ENCODE measurements around the gene ADK. TPM values are rescaled to one million over a fixed set of nuclear protein-coding genes. Genes with fewer than 3 reads are reported as not detected.

ADK gene
- total RNA-seq, 2 donors from 2014 or later, result 21.2 to 21.5 TPM

DNA sequence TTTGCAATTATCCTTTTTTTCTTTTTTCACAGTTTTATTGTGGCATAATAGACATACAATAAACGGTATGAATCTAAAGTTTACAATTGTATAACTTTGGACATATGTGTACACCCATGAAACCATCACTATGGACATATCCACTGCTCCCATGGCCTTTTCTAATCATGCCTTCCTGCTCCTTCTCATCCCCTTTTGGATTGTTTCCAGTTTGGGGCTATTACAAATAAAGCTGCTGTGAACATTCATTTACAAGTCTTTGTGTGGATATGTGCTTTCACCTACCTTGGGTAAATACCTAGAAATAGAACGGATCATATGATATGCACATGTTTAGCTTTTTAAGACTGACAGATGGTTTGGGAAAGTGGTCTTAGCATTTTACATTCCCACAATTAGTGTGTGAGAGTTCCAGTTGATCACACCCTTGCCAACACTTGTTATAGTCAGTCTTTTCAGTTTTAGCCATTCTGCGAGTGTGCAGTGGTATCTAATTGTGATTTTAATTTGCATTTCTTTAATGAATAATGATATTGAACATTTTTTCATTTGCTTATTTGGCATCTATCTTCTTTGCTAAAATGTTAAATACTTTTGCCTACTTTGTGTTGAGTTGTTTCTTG is 554.4 kb downstream of the ADK start:
- DNase-seq (ENCODE audit: low spot score), result no peak
- intact Hi-C loops (cut with DNase I), result no loop called here

- no peak for DNase-seq (ENCODE audit: low spot score)
- intact Hi-C loops (cut with DNase I), result no loop called here
These were observed 555.9 kb downstream of the ADK start for GRCh38 chr10:74706966-74707365.

- no peak for DNase-seq (ENCODE audit: low spot score)
- intact Hi-C loops (cut with DNase I), result no loop called here
These were observed 557.2 kb downstream of the ADK start for GRCh38 chr10:74708246-74708645.

DNA sequence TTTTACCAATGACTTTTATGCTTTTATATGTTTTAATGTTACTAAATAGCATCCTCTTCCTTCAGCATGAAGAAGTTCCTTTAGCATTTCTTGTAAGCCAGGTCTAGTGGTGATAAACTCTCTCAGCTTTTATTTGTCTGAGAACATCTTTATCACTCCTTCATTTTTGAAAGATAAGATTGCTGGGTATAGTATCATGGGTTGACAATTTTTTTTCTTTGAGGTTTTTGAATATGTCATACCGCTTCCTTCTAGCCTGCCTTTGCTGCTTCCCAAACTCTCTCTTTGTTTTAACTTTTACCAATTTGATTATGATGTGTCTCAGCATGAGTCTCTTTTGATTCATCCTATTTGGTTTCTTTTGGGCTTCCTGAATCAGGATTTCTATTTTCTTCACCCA is 567.2 kb downstream of the ADK start:
- intact Hi-C loops (cut with DNase I), result no loop called here
- DNase-seq (ENCODE audit: low spot score), result no peak

DNA sequence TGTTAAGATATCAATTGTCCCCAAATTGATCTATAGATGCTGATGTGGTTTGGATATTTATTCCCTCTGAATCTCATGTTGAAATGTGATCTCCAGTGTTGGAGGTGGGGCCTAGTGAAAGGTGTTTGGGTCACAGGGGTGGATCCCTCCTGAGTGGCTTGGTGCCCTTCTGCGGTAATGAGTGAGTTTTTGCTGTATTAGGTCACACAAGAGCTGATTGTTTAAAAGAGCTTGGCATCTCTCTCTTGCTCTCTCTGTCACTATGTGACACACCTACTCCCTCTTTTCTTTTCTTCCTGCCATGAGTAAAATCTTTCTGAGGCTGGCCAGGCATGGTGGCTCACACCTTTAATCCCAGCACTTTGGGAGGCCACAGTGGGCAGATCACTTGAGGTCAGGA is 577.2 kb downstream of the ADK start:
- intact Hi-C loops (cut with DNase I), result loop anchor here in 1 of 2 donors (10.0 kb wide), 1 partner anchor 1387 kb away; no protein-coding TSS in a partner anchor
- DNase-seq (ENCODE audit: low spot score), result no peak

GRCh38 chr10:74730246-74730645 is 579.2 kb downstream of the ADK start:
- no peak for DNase-seq (ENCODE audit: low spot score)
- intact Hi-C loops (cut with DNase I), result no loop called here

- intact Hi-C loops (cut with DNase I), result no loop called here
These were observed 582.6 kb downstream of the ADK start for GRCh38 chr10:74733612-74734011.

DNA sequence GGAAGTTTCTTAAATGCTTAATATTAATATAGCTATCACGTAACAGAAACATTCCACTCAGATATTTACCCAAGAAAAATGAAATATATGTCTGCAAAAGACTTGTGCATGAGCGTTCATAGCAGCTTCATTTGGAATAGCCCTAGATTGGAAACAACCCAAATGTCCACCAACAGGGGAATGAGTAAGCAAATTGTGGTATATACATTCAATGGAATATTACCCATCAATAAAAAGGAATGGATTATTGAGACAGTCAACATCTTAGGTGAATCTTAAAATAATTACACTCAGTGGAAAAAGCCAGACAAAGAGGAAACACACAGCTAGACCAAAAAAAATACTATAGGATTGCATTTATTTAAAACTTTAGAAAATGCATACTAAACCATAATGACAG is 585.0 kb downstream of the ADK start:
- intact Hi-C loops (cut with DNase I), result no loop called here
- DNase-seq (ENCODE audit: low spot score), result no peak

More at GRCh38 chr10:74733612-74734011, 582.6 kb downstream of the ADK start:
- no peak for DNase-seq (ENCODE audit: low spot score)

- no peak for DNase-seq (ENCODE audit: low spot score)
- intact Hi-C loops (cut with DNase I), result no loop called here
These were observed 587.0 kb downstream of the ADK start for GRCh38 chr10:74738052-74738451.

GRCh38 chr10:74738542-74738941 is 587.5 kb downstream of the ADK start:
- intact Hi-C loops (cut with DNase I), result no loop called here

GRCh38 chr10:74738985-74739567 is 588.1 kb downstream of the ADK start:
- intact Hi-C loops (cut with DNase I), result no loop called here

More at GRCh38 chr10:74738542-74738941, 587.5 kb downstream of the ADK start:
- DNase-seq (ENCODE audit: low spot score), result no peak

DNA sequence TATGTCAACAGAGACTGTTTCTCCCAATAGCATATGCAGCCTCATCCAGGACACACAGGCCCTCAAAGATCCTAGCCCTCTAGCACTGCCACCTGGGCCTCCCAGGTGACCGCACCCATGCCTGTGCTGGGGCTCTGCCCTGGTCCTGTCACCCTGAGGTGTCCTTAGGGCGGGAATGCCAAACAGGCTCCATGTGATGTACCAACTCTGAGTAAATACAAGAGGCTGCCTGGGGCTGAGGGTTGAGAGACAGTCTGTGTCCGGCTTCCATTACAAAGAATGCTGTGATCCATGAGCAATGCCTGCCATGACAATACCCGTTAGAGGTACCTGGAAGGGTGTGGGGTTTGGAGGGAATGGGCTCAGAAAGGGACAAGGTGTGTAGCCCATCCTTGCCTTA is 592.4 kb downstream of the ADK start:
- intact Hi-C loops (cut with DNase I), result no loop called here
- DNase-seq (ENCODE audit: low spot score), result no peak

More at GRCh38 chr10:74738985-74739567, 588.1 kb downstream of the ADK start:
- no peak for DNase-seq (ENCODE audit: low spot score)

DNA sequence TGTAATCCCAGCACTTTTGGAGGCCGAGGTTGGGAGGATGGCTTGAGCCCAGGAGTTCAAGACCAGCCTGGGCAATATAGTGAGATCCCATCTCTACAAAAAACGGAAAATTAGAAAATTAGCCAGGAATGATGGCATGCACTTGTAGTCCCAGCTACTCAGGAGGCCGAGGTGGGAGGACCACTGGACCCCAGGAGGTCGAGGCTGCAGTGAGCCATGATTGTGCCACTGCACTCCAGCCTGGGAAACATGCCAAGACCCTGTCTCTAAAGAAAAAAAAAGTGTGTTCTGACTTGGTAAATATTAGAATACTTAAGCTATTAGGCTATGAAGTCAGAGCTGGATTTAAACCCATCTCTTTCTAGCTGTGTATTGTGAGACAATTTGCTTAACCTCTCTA is 594.4 kb downstream of the ADK start:
- intact Hi-C loops (cut with DNase I), result no loop called here
- no peak for DNase-seq (ENCODE audit: low spot score)

GRCh38 chr10:74746813-74747212 is 595.8 kb downstream of the ADK start:
- intact Hi-C loops (cut with DNase I), result no loop called here
- no peak for DNase-seq (ENCODE audit: low spot score)

DNA sequence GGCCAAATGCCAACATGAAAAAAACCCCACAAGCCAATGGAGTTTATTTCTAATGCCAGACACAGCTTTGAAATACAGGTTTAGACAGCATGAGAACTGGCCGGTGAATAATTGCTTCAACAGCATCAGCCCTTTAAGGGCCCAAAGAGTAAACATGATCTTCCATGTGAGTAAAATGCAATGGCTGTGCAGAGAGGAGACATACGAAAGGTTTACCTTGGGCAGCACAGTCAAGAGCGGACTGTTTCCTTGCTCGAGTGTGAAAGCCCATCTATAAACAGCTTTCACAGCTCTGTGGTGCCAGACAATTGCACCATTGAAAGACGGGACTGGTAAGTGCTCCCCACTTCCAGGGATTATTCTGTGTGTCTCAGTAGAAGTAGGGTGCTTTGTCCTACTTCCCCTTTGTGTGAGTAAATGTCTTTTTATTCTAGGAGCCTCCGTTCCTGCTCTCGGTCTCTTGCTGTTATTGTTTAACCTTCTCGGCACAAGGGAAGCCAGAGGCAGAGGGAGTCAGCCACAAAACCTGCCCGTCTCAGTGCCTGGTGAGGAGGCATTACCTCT is 597.5 kb downstream of the ADK start:
- DNase-seq (ENCODE audit: low spot score), result no peak
- intact Hi-C loops (cut with DNase I), result no loop called here

DNA sequence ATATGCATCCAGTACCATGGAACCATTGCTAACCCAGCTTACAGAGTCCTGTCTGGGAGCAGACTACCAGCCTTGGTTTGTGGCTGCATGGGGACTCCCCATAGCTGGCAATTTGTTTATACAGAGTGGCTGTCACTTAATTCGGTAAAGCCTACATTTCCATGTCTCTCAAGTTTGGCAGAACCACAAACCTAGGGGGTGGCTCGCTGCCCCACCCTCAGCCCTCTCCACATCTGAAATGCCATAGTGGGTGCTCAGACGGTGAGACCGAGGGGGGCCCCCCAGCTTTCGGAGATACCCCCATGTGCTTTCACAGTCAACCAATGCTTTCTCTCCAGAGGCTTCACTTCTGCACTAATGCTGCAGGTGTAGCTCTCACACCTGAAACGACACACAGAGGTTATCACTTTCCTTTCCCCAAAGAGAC is 599.8 kb downstream of the ADK start:
- no peak for DNase-seq (ENCODE audit: low spot score)
- intact Hi-C loops (cut with DNase I), result loop anchor here in 1 of 2 donors (10.0 kb wide), 1 partner anchor 344 kb away; a partner anchor contains a TSS

- no peak for DNase-seq (ENCODE audit: low spot score)
- intact Hi-C loops (cut with DNase I), result loop anchor here in 1 of 2 donors (10.0 kb wide), 1 partner anchor 342 kb away; a partner anchor contains a TSS
These were observed 601.5 kb downstream of the ADK start for GRCh38 chr10:74752371-74753040.

- DNase-seq (ENCODE audit: low spot score), result no peak
- intact Hi-C loops (cut with DNase I), result loop anchor here in 1 of 2 donors (10.0 kb wide), 1 partner anchor 341 kb away; a partner anchor contains a TSS
These were observed 602.6 kb downstream of the ADK start for GRCh38 chr10:74753442-74754211.

GRCh38 chr10:74754381-74754821 is 603.4 kb downstream of the ADK start:
- no peak for DNase-seq (ENCODE audit: low spot score)
- intact Hi-C loops (cut with DNase I), result loop anchor here in 1 of 2 donors (10.0 kb wide), 1 partner anchor 340 kb away; a partner anchor contains a TSS

All from posterior vena cava (tissue), 2 donors.